Transverse colon (tissue), 4 donors: ENCODE data around the gene USP7. TPM values are rescaled to one million over a fixed set of nuclear protein-coding genes. Genes with fewer than 3 reads are reported as not detected.
"Not testable (repeated sequence)": the region's sequence is repeated elsewhere in the genome, so short reads cannot be mapped to it uniquely, and the experiment has no call there.

Experiments
- DNase-seq: peaks from one replicate; pipeline ENCODE4 v3.0.0-alpha.2; 2019
- H3K27ac ChIP-seq, 4 donors: fragments of 200-600 bp; sonication (generic); 2 replicates each; pipeline ENCODE4 v1.5.1; 2016 to 2018; ENCODE audit warnings: inconsistent platforms in 4 of 4
- H3K27me3 ChIP-seq: fragments of 200-600 bp; sonication (generic); 2 replicates; pipeline ENCODE4 v1.5.1; 2017; ENCODE audit warnings: inconsistent platforms
- H3K36me3 ChIP-seq, 4 donors: fragments of 200-600 bp; sonication (generic); 2 replicates each; pipeline ENCODE4 v1.5.1; 2017 to 2019; ENCODE audit warnings: inconsistent platforms in 4 of 4
- H3K4me1 ChIP-seq, 4 donors: fragments of 200-600 bp; sonication (generic); 2 replicates each; pipeline ENCODE4 v1.5.1; 2017 to 2020; ENCODE audit warnings: inconsistent platforms in 4 of 4
- H3K4me3 ChIP-seq, 4 donors: fragments of 200-600 bp; sonication (generic); 1 replicate in 1 of 4; 2 replicates in 3 of 4; pipeline versions ENCODE4 v1.5.1 to v1.6.1; 2017 to 2019; ENCODE audit warnings: inconsistent platforms in 4 of 4
- H3K9me3 ChIP-seq, 2 donors: fragments of 200-600 bp; sonication (generic); 2 replicates each; pipeline ENCODE4 v1.5.1; 2017 to 2019; ENCODE audit warnings: inconsistent platforms in 2 of 2
- EP300 ChIP-seq: sonication (generic); formaldehyde crosslinking; IDR thresholded peaks from one replicate; pipeline ENCODE4 v1.6.1; 2017; ENCODE audit warnings: antibody characterized with exemption, low read depth
- POLR2A ChIP-seq: fragments of 450-650 bp; IDR thresholded peaks from one replicate; pipeline ENCODE4 v1.6.1; 2016; ENCODE audit warnings: antibody characterized with exemption, mild to moderate bottlenecking, moderate library complexity
- POLR2AphosphoS5 ChIP-seq, 3 donors: sonication (generic); formaldehyde crosslinking; IDR thresholded peaks; one replicate each; pipeline ENCODE4 v1.6.1; 2016; ENCODE audit warnings: antibody characterized with exemption in 3 of 3
- WGBS, 2 donors: methylation state at CpG; one replicate each; pipeline ENCODE4 v1.1.5; 2018; ENCODE audit warnings: low coverage in 1 of 2; 5-methylcytosine and 5-hydroxymethylcytosine counted together
- in situ Hi-C, 4 donors: fragments of 200-750 bp; cut with MboI; loops; one replicate each; pipeline versions ENCODE4 v1.15.0 to v1.15.1; 2017; ENCODE audit warnings: low sequenced_read_pairs in 3 of 4, low pct_ligation_motif_present in 1 of 4, low pct_unique_long_range_greater_than_20kb in 1 of 4
- intact Hi-C: fragments of 100-400 bp; cut with DNase I; formaldehyde crosslinking; loops from one replicate; pipeline ENCODE4 v1.15.1; 2023; ENCODE audit warnings: low total_unique reads
- total RNA-seq, 4 donors: library from RNA; depleted of rRNA; stranded (reverse); fragments of >200 nt; gene quantifications; one replicate each; pipeline ENCODE4 v1.1.0, GENCODE V29; 2016
- TF ChIP-seq, protein P1 (sequence below), 5 experiments: fragments of 200-600 bp in 3 of 5; fragments of 450-650 bp in 2 of 5; sonication (generic) in 3 of 5; IDR thresholded peaks; 1 replicate in 2 of 5; 2 replicates in 3 of 5; pipeline ENCODE4 v1.5.1; 2016 to 2017; ENCODE audit warnings: antibody characterized with exemption in 5 of 5, inconsistent platforms in 3 of 5, mild to moderate bottlenecking in 2 of 5, moderate library complexity in 1 of 5

USP7 gene
- total RNA-seq, 4 donors from 2014 or later = 72.9 to 419 (median 158) TPM

DNA sequence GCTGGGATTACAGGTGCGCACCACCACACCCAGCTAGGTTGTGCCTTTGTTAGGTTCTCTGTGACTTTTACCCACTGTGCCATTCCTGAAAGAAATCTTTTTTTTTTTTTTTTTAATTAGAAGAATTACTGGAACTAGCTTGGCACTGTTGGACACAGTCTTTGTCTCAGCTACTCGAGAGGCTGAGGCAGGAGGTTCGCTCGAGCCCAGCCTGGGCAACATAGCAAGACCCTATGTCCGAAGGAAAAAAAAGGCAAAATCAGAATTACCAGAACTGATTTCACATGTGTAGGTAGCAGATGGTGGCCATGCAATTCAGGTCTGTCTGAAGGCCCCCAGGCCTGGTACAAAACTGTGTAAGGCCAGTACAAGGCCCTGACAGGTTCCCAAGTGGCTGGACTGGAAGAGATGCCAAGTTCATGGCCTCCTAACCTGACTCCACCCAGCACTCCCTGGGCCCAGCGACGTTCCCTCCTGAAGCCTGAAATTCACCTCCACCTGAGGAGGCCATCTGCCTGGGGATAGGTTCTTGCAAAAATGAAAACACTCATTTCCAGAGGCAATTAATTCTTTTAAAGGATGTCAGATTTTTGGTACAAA, 117.9 kb downstream of the USP7 start:
- DNase-seq = no peak
- Histone ChIP-seq H3K27me3 (no peaks in the 10 kb centered on the region), H3K36me3 (peaks cover 0 to 17% (median 3%) of the 10 kb centered on the region in 4 donors), H3K4me3 (no peak overlapping the region), H3K9me3 (no peaks in the 10 kb centered on the region), H3K27ac (no peak overlapping the region), H3K4me1 (peaks cover 0 to 3% (median 0%) of the 10 kb centered on the region in 4 donors)
- intact Hi-C loops (no loop called here), in situ Hi-C loops (no loop called here)
- 92 to 95% methylated on average over 4 to 7 of the region's 7 CpGs for WGBS, 2 donors
- TF ChIP-seq, protein P1, sequence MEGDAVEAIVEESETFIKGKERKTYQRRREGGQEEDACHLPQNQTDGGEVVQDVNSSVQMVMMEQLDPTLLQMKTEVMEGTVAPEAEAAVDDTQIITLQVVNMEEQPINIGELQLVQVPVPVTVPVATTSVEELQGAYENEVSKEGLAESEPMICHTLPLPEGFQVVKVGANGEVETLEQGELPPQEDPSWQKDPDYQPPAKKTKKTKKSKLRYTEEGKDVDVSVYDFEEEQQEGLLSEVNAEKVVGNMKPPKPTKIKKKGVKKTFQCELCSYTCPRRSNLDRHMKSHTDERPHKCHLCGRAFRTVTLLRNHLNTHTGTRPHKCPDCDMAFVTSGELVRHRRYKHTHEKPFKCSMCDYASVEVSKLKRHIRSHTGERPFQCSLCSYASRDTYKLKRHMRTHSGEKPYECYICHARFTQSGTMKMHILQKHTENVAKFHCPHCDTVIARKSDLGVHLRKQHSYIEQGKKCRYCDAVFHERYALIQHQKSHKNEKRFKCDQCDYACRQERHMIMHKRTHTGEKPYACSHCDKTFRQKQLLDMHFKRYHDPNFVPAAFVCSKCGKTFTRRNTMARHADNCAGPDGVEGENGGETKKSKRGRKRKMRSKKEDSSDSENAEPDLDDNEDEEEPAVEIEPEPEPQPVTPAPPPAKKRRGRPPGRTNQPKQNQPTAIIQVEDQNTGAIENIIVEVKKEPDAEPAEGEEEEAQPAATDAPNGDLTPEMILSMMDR (IDR thresholded peaks at IDR 0.05) = no peak
- TF ChIP-seq POLR2A (no peak), POLR2AphosphoS5 (IDR thresholded peaks at IDR 0.05) (no peak), EP300 (no peak)

DNA sequence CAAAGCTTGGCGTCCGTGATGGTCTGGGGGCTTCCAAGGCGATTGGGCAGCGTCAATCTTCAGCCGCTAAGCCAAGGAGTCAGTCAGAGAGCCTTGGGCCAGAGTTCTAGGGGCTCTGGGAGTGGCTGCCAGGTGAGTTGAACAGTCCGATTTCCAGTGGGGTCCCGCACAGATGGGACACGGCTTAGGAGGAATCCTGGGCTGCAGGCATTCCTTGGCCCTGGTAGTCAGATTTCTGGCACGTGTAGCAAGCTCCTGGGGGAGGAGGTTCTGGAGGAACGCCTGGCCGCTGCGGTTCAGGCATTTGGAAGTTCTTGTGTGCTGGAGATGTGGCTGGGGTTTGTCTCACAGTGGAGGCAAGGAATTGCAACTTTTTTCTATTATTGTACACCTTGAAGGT, 120.4 kb downstream of the USP7 start:
- intact Hi-C loops, H3K27ac ChIP-seq, H3K36me3 ChIP-seq, in situ Hi-C loops, DNase-seq, H3K4me3 ChIP-seq, H3K4me1 ChIP-seq, H3K27me3 ChIP-seq, H3K9me3 ChIP-seq: not testable (repeated sequence)
- 93% methylated on average over 10 of the region's 12 CpGs; no CpG with 5 or more reads in 1 of the 2 donors for WGBS, 2 donors

Other genes with a start within 250 kb of the USP7 start
- gene TMEM186, start 166.3 kb downstream of the USP7 start, total RNA-seq = 10 to 100 TPM in 1 of 4 donors, 1 to 10 TPM in 2, not detected in 1; 1.8 to 10.3 (median 9.7) TPM
- gene PMM2, start 166.1 kb downstream of the USP7 start, total RNA-seq = 100 to 1,000 TPM in 1 of 4 donors, 10 to 100 TPM in 3; 26.2 to 114 (median 58.5) TPM
- gene CARHSP1, start 94.9 kb downstream of the USP7 start, total RNA-seq = 10 to 100 TPM; 11.6 to 61.7 (median 39.6) TPM
- gene LITAFD, start 81.6 kb downstream of the USP7 start, total RNA-seq = not detected
- gene HAPSTR1, start 127.7 kb upstream of the USP7 start, total RNA-seq = 10 to 100 TPM; 41.4 to 68.5 (median 58.4) TPM